GM12864 (cell line): ENCODE data around the gene ASB7.
"Not testable (repeated sequence)": the region's sequence is repeated elsewhere in the genome, so short reads cannot be mapped to it uniquely, and the experiment has no call there.

Experiments used
- DNase-seq: peaks from one replicate; pipeline ENCODE4 v3.0.0-alpha.2; 2011; ENCODE audit warnings: low read depth
- H3K4me3 ChIP-seq: 2 replicates; pipeline ENCODE4 v1.5.1; 2011; ENCODE audit warnings: mild to moderate bottlenecking, low read depth, low read length, control low read depth
- CTCF ChIP-seq: IDR thresholded peaks from 2 replicates; pipeline ENCODE4 v1.5.1; 2011; ENCODE audit warnings: low read depth, mild to moderate bottlenecking, moderate library complexity, low read length, control low read depth, inconsistent platforms; ENCODE audit errors: missing control alignments

Gene ASB7

GRCh38 chr15:100672959-100673358 is 70.6 kb downstream of the ASB7 start:
- no peak for TF ChIP-seq CTCF
- no peak for DNase-seq
- no peak overlapping the region for H3K4me3 ChIP-seq

GRCh38 chr15:100679151-100679550 is 76.8 kb downstream of the ASB7 start:
- not testable (repeated sequence) for DNase-seq, H3K4me3 ChIP-seq

GRCh38 chr15:100680726-100681125 is 78.3 kb downstream of the ASB7 start:
- no peak overlapping the region for H3K4me3 ChIP-seq
- no peak for TF ChIP-seq CTCF
- no peak for DNase-seq

- TF ChIP-seq CTCF, result no peak
- DNase-seq, result no peak
- no peak overlapping the region for H3K4me3 ChIP-seq
Observed at GRCh38 chr15:100681335-100681746, 79.0 kb downstream of the ASB7 start.

GRCh38 chr15:100682468-100682867 is 80.1 kb downstream of the ASB7 start:
- no peak for TF ChIP-seq CTCF
- no peak for DNase-seq

GRCh38 chr15:100683434-100683833 is 81.0 kb downstream of the ASB7 start:
- no peak for TF ChIP-seq CTCF
- no peak for DNase-seq
- no peak overlapping the region for H3K4me3 ChIP-seq

More at GRCh38 chr15:100682468-100682867, 80.1 kb downstream of the ASB7 start:
- H3K4me3 ChIP-seq, result no peak overlapping the region

- no peak overlapping the region for H3K4me3 ChIP-seq
- DNase-seq, result no peak
- no peak for TF ChIP-seq CTCF
Observed at GRCh38 chr15:100684591-100684990, 82.2 kb downstream of the ASB7 start.

GRCh38 chr15:100686021-100686724 is 83.8 kb downstream of the ASB7 start:
- H3K4me3 ChIP-seq, result no peak overlapping the region
- TF ChIP-seq CTCF, result no peak
- DNase-seq, result no peak
